ENCODE results near the gene TLCD2. TPM values are rescaled to one million over a fixed set of nuclear protein-coding genes. Genes with fewer than 3 reads are reported as not detected.

Gene TLCD2
- total and polyA plus RNA-seq, 9 donors: 1.5 to 9.1 (median 5.6) TPM

DNA sequence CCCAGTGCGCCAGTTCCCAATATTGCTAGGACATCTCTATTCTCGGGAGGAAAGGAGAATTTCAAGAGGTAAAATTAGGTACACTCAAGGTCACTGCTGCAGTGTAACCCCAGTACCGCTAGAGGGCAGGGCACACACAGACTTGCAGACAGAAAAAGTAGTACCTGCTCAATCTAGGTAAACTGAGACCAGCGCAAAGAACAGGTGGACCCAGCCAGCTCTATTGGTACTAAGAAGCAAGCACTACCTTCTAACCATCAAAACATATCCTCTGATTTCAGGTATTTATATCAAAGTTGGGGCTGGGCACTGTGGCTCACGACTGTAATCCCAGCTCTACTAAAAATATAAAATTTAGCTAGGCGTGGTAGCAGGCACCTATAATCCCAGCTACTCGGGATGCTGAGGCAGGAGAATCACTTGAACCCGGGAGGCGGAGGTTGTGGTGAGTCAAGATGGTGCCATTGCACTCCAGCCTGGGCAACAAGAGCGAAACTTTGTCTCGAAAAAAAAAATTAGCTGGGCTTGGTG lies 10.7 kb upstream of the TLCD2 start:
- TF ChIP-seq, protein P1, sequence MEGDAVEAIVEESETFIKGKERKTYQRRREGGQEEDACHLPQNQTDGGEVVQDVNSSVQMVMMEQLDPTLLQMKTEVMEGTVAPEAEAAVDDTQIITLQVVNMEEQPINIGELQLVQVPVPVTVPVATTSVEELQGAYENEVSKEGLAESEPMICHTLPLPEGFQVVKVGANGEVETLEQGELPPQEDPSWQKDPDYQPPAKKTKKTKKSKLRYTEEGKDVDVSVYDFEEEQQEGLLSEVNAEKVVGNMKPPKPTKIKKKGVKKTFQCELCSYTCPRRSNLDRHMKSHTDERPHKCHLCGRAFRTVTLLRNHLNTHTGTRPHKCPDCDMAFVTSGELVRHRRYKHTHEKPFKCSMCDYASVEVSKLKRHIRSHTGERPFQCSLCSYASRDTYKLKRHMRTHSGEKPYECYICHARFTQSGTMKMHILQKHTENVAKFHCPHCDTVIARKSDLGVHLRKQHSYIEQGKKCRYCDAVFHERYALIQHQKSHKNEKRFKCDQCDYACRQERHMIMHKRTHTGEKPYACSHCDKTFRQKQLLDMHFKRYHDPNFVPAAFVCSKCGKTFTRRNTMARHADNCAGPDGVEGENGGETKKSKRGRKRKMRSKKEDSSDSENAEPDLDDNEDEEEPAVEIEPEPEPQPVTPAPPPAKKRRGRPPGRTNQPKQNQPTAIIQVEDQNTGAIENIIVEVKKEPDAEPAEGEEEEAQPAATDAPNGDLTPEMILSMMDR (IDR thresholded peaks at IDR 0.05): peak; percentile 95 to 96 (median 96)
- TF ChIP-seq EP300 (IDR thresholded peaks at IDR 0.05): no peak
- no peak for TF ChIP-seq POLR2A (IDR thresholded peaks at IDR 0.05)
- no peaks in the 10 kb centered on the region for H3K36me3 ChIP-seq
- intact Hi-C loops (cut with DNase I): loop anchor here in 3 of 4 donors (2.0 to 5.0 kb wide), 2 partner anchors 61 to 62 kb away; no protein-coding TSS in a partner anchor
- no peaks in the 10 kb centered on the region for H3K9me3 ChIP-seq
- peaks cover 11% of the 10 kb centered on the region for H3K4me1 ChIP-seq (ENCODE audit: insufficient read depth)
- no peaks in the 10 kb centered on the region for H3K27me3 ChIP-seq
- no peak overlapping the region for H3K27ac ChIP-seq
- 34 to 42% (median 39%) methylated on average over 11 of the region's 11 CpGs for WGBS, 3 donors
- H3K4me3 ChIP-seq: no peak overlapping the region
- DNase-seq: peak; percentile 66 to 79 (median 75)

DNA sequence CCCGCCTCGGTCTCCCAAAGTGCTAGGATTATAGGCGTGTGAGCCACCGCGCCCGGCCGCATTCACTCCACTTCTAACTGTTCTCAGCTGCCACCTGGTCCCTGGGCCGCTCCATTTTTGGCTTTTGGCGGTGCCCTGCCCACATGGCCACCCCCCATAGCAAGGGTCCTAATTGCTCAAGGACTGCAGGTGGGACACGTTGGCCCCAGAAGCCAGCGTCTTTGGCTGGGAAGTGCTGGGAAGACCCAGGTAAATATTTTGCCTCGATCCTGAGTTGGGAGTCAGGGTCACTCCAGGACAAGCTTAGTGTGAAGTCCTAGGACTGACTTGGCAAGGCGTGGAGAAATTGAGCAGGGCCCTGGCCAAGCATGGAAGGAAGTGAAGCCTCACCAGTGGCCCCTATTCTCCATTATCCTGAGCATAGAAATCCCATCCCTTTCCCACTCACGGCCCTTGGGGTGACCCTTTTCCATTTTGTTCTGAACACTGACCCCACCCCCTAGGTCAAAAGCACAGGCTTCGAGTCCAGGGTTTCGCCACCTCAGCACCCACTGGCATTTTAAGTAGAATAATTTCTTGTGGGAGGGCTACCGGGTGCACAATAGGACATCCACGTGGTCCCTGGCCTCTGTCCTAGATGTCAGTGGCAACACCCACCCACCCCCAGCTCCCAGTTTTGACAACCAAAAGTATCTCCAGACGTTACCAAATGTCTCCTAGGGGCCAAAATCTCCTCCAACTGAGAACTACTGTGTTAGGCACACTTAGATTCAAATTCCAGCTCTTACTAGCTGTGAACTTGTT lies 8.4 kb upstream of the TLCD2 start:
- intact Hi-C loops (cut with DNase I): loop anchor here in 2 of 4 donors (10.0 kb wide), 2 partner anchors 144 to 146 kb away; no protein-coding TSS in a partner anchor
- no peak for TF ChIP-seq EP300 (IDR thresholded peaks at IDR 0.05)
- TF ChIP-seq, protein P1 (IDR thresholded peaks at IDR 0.05): no peak
- no peaks in the 10 kb centered on the region for H3K36me3 ChIP-seq
- no peak overlapping the region for H3K4me3 ChIP-seq
- peak in 4 of 5 donors; percentile 43 to 59 (median 58) for DNase-seq
- no peaks in the 10 kb centered on the region for H3K27me3 ChIP-seq
- 68 to 79% (median 76%) methylated on average over 19 of the region's 19 CpGs for WGBS, 3 donors
- H3K9me3 ChIP-seq: no peaks in the 10 kb centered on the region
- peaks cover 18% of the 10 kb centered on the region for H3K4me1 ChIP-seq (ENCODE audit: insufficient read depth)
- H3K27ac ChIP-seq: peak overlapping the region in 1 of 2 donors; percentile 100

DNA sequence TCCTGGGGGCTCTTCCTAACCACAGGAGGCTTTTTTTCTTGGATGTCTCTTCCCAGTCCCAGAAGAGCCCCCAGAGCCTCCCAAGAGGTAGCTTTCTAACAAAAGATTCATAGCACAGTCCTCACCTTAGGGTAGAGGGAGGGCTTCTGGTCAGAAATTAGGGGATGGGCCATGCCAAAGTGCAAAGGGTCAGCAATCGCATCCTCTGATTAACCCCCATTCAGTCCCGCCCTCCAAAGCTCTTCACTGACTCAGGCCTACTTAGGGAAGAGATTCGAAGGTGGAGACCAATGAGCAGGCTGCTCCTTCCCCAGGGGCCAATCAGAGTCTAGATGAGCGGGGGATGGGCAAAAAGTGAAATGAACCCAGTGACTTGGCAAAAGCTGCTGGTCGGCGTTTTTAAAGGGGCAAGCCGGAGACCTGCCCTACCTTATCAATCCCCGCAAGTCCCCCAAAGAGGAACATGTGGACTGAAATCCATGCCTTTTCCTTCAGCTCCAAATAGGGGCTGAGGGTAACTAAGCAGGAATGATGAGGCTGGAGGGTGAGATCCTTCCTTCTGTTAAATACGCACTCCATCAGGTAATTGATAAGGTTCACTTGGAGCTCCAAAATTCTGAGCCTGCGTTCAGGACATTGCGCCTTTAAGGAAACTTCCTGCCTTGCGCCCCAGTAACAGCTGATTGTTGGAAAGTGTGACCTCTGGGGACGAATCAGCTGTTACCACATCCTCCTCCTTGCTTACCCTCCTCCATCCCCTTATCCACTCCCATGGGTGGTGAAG lies 6.9 kb upstream of the TLCD2 start:
- intact Hi-C loops (cut with DNase I): loop anchor here in 2 of 4 donors (10.0 kb wide), 2 partner anchors 142 to 148 kb away; no protein-coding TSS in a partner anchor
- Histone ChIP-seq H3K4me1 (ENCODE audit: insufficient read depth) (peaks cover 18% of the 10 kb centered on the region), H3K36me3 (no peaks in the 10 kb centered on the region), H3K9me3 (no peaks in the 10 kb centered on the region), H3K27ac (peak overlapping the region; percentile 96 to 100), H3K27me3 (no peaks in the 10 kb centered on the region), H3K4me3 (peak overlapping the region; percentile 55)
- WGBS, 3 donors: 0% methylated on average over 13 of the region's 13 CpGs
- TF ChIP-seq POLR2A (IDR thresholded peaks at IDR 0.05) (peak; percentile 72), EP300 (IDR thresholded peaks at IDR 0.05) (peak; percentile 53)
- TF ChIP-seq, protein P1 (IDR thresholded peaks at IDR 0.05): peak in 1 of 3 donors; percentile 32
- DNase-seq: peak; percentile 88 to 95 (median 90)

Data from ovary (tissue), 9 donors.